NB4 (cell line): ENCODE measurements around the gene RAI1.

Experiments
- DNase-seq: peaks from one replicate; pipeline ENCODE4 v3.0.0; 2010; ENCODE audit warnings: low read depth
- H3K4me3 ChIP-seq: one replicate; pipeline ENCODE4 v1.5.1; 2011; ENCODE audit warnings: mild to moderate bottlenecking, low read depth, low read length, moderate library complexity
- CTCF ChIP-seq: IDR thresholded peaks from one replicate; pipeline ENCODE4 v1.5.1; 2012; ENCODE audit warnings: low read depth, low read length
- MAX ChIP-seq: IDR thresholded peaks from 2 replicates; pipeline ENCODE4 v1.6.1; 2011; ENCODE audit warnings: low read depth, low read length
- MYC ChIP-seq: IDR thresholded peaks from 2 replicates; pipeline ENCODE4 v1.6.1; 2011; ENCODE audit warnings: low read depth, low read length
- POLR2A ChIP-seq: IDR thresholded peaks from 2 replicates; pipeline ENCODE4 v1.6.1; 2011; ENCODE audit warnings: mild to moderate bottlenecking; ENCODE audit not compliant: insufficient read length; ENCODE audit errors: extremely low read depth

RAI1 gene

GRCh38 chr17:17839791-17840707, 158.8 kb downstream of the RAI1 start:
- DNase-seq = peak; percentile 93
- TF ChIP-seq MAX (peak; percentile 71; the same call in 1 of the 2 replicates), MYC (peak; percentile 71), POLR2A (peak; percentile 94), CTCF (no peak)
- peak overlapping the region; percentile 62 for H3K4me3 ChIP-seq

GRCh38 chr17:17840751-17841591, 159.7 kb downstream of the RAI1 start:
- peak overlapping the region; percentile 62 for H3K4me3 ChIP-seq
- DNase-seq = peak; percentile 95
- TF ChIP-seq CTCF (no peak), MYC (peak; percentile 13; the same call in 1 of the 2 replicates), POLR2A (peak; percentile 30), MAX (no peak; the same call in 1 of the 2 replicates)

- TF ChIP-seq MAX (no peak), MYC (no peak), POLR2A (no peak)
- DNase-seq = no peak
- no peak overlapping the region for H3K4me3 ChIP-seq
Observed at GRCh38 chr17:17841601-17842025, 160.4 kb downstream of the RAI1 start.

- no peak for DNase-seq
- no peak overlapping the region for H3K4me3 ChIP-seq
- TF ChIP-seq MYC = no peak
Observed at GRCh38 chr17:17842111-17842876, 161.0 kb downstream of the RAI1 start.

GRCh38 chr17:17843096-17843495, 161.8 kb downstream of the RAI1 start:
- no peak overlapping the region for H3K4me3 ChIP-seq
- no peak for DNase-seq
- TF ChIP-seq MYC (no peak), MAX (no peak), POLR2A (no peak), CTCF (no peak)

- no peak overlapping the region for H3K4me3 ChIP-seq
- TF ChIP-seq MAX (no peak), POLR2A (no peak), MYC (no peak), CTCF (no peak)
- no peak for DNase-seq
Observed at GRCh38 chr17:17844079-17844478, 162.8 kb downstream of the RAI1 start.
